GM18507 (cell line): ENCODE data around the gene GMCL2.

Experiments used
- DNase-seq: peaks from one replicate; pipeline ENCODE4 v3.0.0; 2011; ENCODE audit warnings: low read depth; ENCODE audit not compliant: insufficient read length; ENCODE audit errors: extremely low spot score
- FAIRE-seq: peaks from 2 replicates; lab custom pipeline; 2011; peaks lifted over from hg19 to GRCh38; lab: Jason Lieb, UNC

Gene GMCL2

GRCh38 chr5:178193251-178193809, 6.2 kb upstream of the GMCL2 start:
- no peak for FAIRE-seq

GRCh38 chr5:178192787-178193186, 5.6 kb upstream of the GMCL2 start:
- no peak for DNase-seq
- FAIRE-seq, result no peak

More at GRCh38 chr5:178193251-178193809, 6.2 kb upstream of the GMCL2 start:
- no peak for DNase-seq

GRCh38 chr5:178192244-178192643, 5.1 kb upstream of the GMCL2 start:
- DNase-seq (no peak), FAIRE-seq (no peak)

GRCh38 chr5:178191661-178192060, 4.5 kb upstream of the GMCL2 start:
- DNase-seq (no peak), FAIRE-seq (no peak)

GRCh38 chr5:178189433-178189832, 2.3 kb upstream of the GMCL2 start:
- FAIRE-seq, result no peak
- no peak for DNase-seq

- DNase-seq, result no peak
- FAIRE-seq, result no peak
Measured at GRCh38 chr5:178186427-178186826, 744 bp downstream of the GMCL2 start.

GRCh38 chr5:178182158-178182876, 4.9 kb downstream of the GMCL2 start:
- FAIRE-seq, result no peak
- DNase-seq, result no peak

- FAIRE-seq, result no peak
- no peak for DNase-seq
Measured at GRCh38 chr5:178180141-178180863, 6.9 kb downstream of the GMCL2 start.

- no peak for DNase-seq
- no peak for FAIRE-seq
Measured at GRCh38 chr5:178177569-178177968, 9.6 kb downstream of the GMCL2 start.

- FAIRE-seq, result no peak
- no peak for DNase-seq
Measured at GRCh38 chr5:178176791-178177190, 10.4 kb downstream of the GMCL2 start.

- DNase-seq, result no peak
- no peak for FAIRE-seq
Measured at GRCh38 chr5:178174456-178174855, 12.7 kb downstream of the GMCL2 start.

- FAIRE-seq, result no peak
- DNase-seq, result no peak
Measured at GRCh38 chr5:178170455-178170854, 16.7 kb downstream of the GMCL2 start.

GRCh38 chr5:178165581-178165980, 21.6 kb downstream of the GMCL2 start:
- no peak for FAIRE-seq
- no peak for DNase-seq

GRCh38 chr5:178163772-178164735, 23.1 kb downstream of the GMCL2 start:
- DNase-seq (peak; percentile 84), FAIRE-seq (peak; percentile 93)

GRCh38 chr5:178162481-178162880, 24.7 kb downstream of the GMCL2 start:
- no peak for DNase-seq
- no peak for FAIRE-seq

- no peak for FAIRE-seq
Measured at GRCh38 chr5:178160176-178160575, 27.0 kb downstream of the GMCL2 start.

GRCh38 chr5:178155065-178155464, 32.1 kb downstream of the GMCL2 start:
- no peak for FAIRE-seq
- no peak for DNase-seq

More at GRCh38 chr5:178160176-178160575, 27.0 kb downstream of the GMCL2 start:
- no peak for DNase-seq

GRCh38 chr5:178153530-178154340, 33.4 kb downstream of the GMCL2 start, which contains the start of gene NHP2:
Gene NHP2, minus strand, starts transcription at chr5:178153885. Its CDS starts 68 bp downstream, at chr5:178153817.
- DNase-seq (peak; percentile 95), FAIRE-seq (peak; percentile 99)
